GM13977 (cell line): ENCODE measurements around the gene CNST.
"Not testable (repeated sequence)": the region's sequence is repeated elsewhere in the genome, so short reads cannot be mapped to it uniquely, and the experiment has no call there.

Experiments
- DNase-seq: peaks from one replicate; pipeline ENCODE4 v3.0.0; 2012; ENCODE audit warnings: low spot score
- CTCF ChIP-seq: IDR thresholded peaks from 2 replicates; pipeline ENCODE4 v1.5.1; 2012; ENCODE audit warnings: mild to moderate bottlenecking, control low read depth; ENCODE audit not compliant: insufficient read depth; ENCODE audit errors: extremely low read depth, missing control alignments
- in situ Hi-C: fragments of 300-500 bp; cut with MboI; formaldehyde crosslinking; loops from one replicate; pipeline ENCODE4 v1.12.0; 2022; ENCODE audit warnings: low sequenced_read_pairs, low pct_unique_long_range_greater_than_20kb, mixed read lengths, inconsistent platforms; ENCODE audit not compliant: unreplicated experiment

CNST gene

GRCh38 chr1:246567646-246568235 lies 1.5 kb downstream of the CNST start:
- in situ Hi-C loops, result no loop called here
- TF ChIP-seq CTCF, result no peak
- no peak for DNase-seq

DNA sequence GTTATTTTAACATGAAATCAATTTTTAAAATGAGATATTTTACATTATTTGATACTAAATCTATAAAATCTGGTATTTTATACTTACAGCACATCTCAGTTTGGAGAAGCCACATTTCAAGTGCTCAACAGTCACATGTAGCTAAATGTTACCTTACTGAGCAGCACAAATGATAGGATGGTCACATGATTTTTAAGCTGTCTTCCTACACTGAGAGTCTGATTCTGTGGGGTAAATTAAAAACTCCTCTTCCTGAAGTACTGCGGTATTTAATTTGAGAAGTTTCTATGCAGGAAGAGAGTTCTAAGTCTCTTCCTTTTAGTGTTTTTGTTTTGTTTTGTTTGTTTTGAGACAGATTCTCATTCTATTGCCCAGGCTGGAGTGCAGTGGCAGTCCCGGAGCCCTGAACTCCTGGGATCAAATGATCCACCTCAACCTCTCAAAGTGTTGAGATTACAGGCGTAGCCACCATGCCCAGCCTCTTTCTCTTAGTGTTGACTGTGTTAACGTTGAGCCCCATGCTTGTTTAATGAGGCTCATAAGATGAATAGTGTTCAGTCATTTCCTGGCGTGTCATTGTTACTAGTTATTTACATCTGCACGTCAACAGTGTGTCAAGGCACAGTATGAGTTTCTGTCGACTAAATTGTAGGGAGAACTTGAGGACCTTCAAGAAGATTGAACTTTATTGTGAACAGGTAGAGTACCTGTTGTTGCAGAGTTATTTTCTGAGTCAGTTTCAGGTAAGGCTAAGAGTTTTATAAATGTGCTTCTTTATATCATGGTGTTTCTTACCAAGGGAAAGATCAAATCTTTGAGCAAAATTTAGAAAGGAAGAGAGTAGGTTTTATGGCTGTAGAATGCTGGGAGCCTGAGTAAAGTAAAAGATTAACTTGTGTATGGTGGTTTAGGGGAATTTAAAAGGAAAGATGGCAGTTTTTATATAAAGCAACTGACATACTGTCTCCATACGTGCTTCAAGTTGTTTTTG lies 3.3 kb downstream of the CNST start:
- no peak for TF ChIP-seq CTCF
- DNase-seq, result peak; percentile 46
- in situ Hi-C loops, result no loop called here

GRCh38 chr1:246571309-246571708 lies 5.1 kb downstream of the CNST start:
- in situ Hi-C loops, DNase-seq: not testable (repeated sequence)

GRCh38 chr1:246571953-246572352 lies 5.7 kb downstream of the CNST start:
- DNase-seq, result no peak
- in situ Hi-C loops, result no loop called here
- TF ChIP-seq CTCF, result no peak

DNA sequence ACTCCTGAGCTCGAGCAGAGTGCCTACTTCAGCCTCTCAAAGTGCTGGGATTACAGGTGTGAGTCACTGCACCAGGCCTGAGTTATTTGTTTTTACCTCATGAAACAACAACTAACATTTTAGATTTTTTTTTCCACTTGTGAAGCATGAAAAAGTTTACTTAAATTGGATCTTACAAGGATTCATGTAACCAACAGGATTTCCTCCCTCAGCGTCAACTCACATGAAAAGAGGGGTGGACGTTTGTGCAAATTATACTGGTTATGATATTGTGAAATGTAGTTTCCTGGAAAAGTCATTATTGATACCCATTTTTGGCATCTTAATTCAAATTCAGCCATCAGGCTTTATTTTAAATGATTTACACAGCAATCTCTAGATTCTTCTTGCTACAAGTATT lies 6.5 kb downstream of the CNST start:
- DNase-seq, result no peak
- in situ Hi-C loops, result no loop called here

GRCh38 chr1:246573491-246573890 lies 7.2 kb downstream of the CNST start:
- TF ChIP-seq CTCF, result no peak
- DNase-seq, result no peak

More for the DNA sequence above, 6.5 kb downstream of the CNST start:
- no peak for TF ChIP-seq CTCF

DNA sequence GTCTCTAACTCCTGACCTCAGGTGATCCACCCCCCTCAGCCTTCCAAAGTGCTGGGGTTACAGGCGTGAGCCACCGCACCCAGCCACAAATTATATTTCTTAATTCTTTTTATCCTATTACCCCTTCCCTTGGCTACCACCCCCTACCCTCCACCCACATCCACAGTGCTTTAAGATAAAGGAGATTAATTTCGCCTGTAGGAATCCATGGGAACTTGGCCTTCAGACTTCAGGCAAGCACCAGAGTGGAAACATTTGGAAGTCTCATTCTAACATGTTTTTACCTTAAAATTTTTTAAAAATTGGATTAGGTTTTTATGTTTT lies 10.4 kb downstream of the CNST start:
- no peak for TF ChIP-seq CTCF
- in situ Hi-C loops, result no loop called here
- DNase-seq, result no peak

More at GRCh38 chr1:246573491-246573890, 7.2 kb downstream of the CNST start:
- in situ Hi-C loops, result no loop called here
